OCI-LY3 (cell line): ENCODE data around the gene DPM1.

ENCODE experiments used
- CTCF ChIP-seq: fragments of 200-600, 300-600 bp; sonication (generic); IDR thresholded peaks from 2 replicates; pipeline ENCODE4 v1.5.1; 2014; ENCODE audit warnings: antibody characterized with exemption, low read length, low read depth
- EZH2phosphoT487 ChIP-seq: fragments of 200-600 bp; shearing (Covaris generic); IDR thresholded peaks from 2 replicates; pipeline ENCODE4 v1.6.1; 2018; ENCODE audit warnings: antibody characterized with exemption, mixed run types, low read depth

GRCh38 chr20:50977066-50978021, 19.0 kb upstream of the DPM1 start:
- TF ChIP-seq EZH2phosphoT487 (no peak), CTCF (no peak)
